Calu3 (cell line): ENCODE measurements around the gene THUMPD1. TPM values are rescaled to one million over a fixed set of nuclear protein-coding genes. Genes with fewer than 3 reads are reported as not detected.
A peak's percentile ranks its signal among the peaks of the same experiment; 100 is the strongest.

Source experiments
- BruUV-seq: library from RNA; stranded (reverse); fragments of 400-500 nt; replicated peaks from 2 replicates; lab custom pipeline; 2021; lab: Mats Ljungman, UMichigan
- CTCF ChIA-PET: fragments of 300-600 bp; sonication (Branson Sonifier 250); formaldehyde crosslinking; loops from one replicate; lab custom pipeline; 2022; ENCODE audit warnings: antibody characterized with exemption; lab: Charles Lee
- DNase-seq: peaks from one replicate; pipeline ENCODE4 v3.0.0; 2022
- H3K27ac Mint-ChIP-seq: one replicate; pipeline ENCODE4 v1.8.0; 2022; ENCODE audit warnings: mixed read lengths; ENCODE audit not compliant: unreplicated experiment
- H3K27me3 Mint-ChIP-seq: one replicate; pipeline ENCODE4 v1.8.0; 2022; ENCODE audit warnings: mixed read lengths; ENCODE audit not compliant: unreplicated experiment
- H3K36me3 Mint-ChIP-seq: one replicate; pipeline ENCODE4 v1.8.0; 2022; ENCODE audit warnings: mild to moderate bottlenecking, moderate library complexity, mixed read lengths; ENCODE audit not compliant: insufficient read depth, unreplicated experiment
- H3K4me1 Mint-ChIP-seq: one replicate; pipeline ENCODE4 v1.8.0; 2022; ENCODE audit warnings: mild to moderate bottlenecking, low read depth, mixed read lengths; ENCODE audit not compliant: unreplicated experiment
- H3K4me3 Mint-ChIP-seq: one replicate; pipeline ENCODE4 v1.8.0; 2022; ENCODE audit warnings: mild to moderate bottlenecking, low read depth, moderate library complexity, mixed read lengths; ENCODE audit not compliant: unreplicated experiment
- H3K9me3 Mint-ChIP-seq: one replicate; pipeline ENCODE4 v1.8.0; 2022; ENCODE audit warnings: low read depth, mixed read lengths; ENCODE audit not compliant: unreplicated experiment
- CTCF ChIP-seq: fragments of 200-600 bp; IDR thresholded peaks from one replicate; pipeline ENCODE4 v1.8.0; 2022; ENCODE audit warnings: antibody characterized with exemption; ENCODE audit not compliant: unreplicated experiment
- intact Hi-C: fragments of 100-400 bp; cut with micrococcal nuclease; formaldehyde crosslinking; loops from one replicate; pipeline ENCODE4 v1.10.0; 2022; ENCODE audit not compliant: unreplicated experiment
- total RNA-seq: library from RNA; stranded (reverse); gene quantifications from 2 replicates; pipeline ENCODE4 v1.2.3, GENCODE V29; 2022

Gene THUMPD1
- total RNA-seq, 1 experiment from 2014 or later: 46.1 TPM

- intact Hi-C loops: no loop called here
- no peak for TF ChIP-seq CTCF
- no peak overlapping the region for H3K27ac Mint-ChIP-seq
- no peak overlapping the region for H3K4me3 Mint-ChIP-seq
- H3K27me3 Mint-ChIP-seq: no peaks in the 10 kb centered on the region
- no peaks in the 10 kb centered on the region for H3K9me3 Mint-ChIP-seq
- DNase-seq: no peak
- CTCF ChIA-PET: interaction anchor here (0.6 kb wide), 1 partner anchor 18 kb away, joined by 3 read pairs; the partner anchor contains the start of gene ACSM3
- H3K4me1 Mint-ChIP-seq: no peaks in the 10 kb centered on the region
- H3K36me3 Mint-ChIP-seq: peaks cover 6% of the 10 kb centered on the region
- no TSS peak for BruUV-seq
Measured at GRCh38 chr16:20781697-20782096, 40.1 kb upstream of the THUMPD1 start.

- no peaks in the 10 kb centered on the region for H3K27me3 Mint-ChIP-seq
- TF ChIP-seq CTCF: peak; percentile 87
- no peak overlapping the region for H3K27ac Mint-ChIP-seq
- H3K36me3 Mint-ChIP-seq: peaks cover 6% of the 10 kb centered on the region
- no peaks in the 10 kb centered on the region for H3K9me3 Mint-ChIP-seq
- CTCF ChIA-PET: interaction anchor here (0.6 to 1.4 kb wide), 3 partner anchors 9 to 34 kb away, joined by 3 to 6 read pairs (median 4); partner anchors contain the start of genes ERI2, REXO5 and THUMPD1
- DNase-seq: peak; percentile 84
- intact Hi-C loops: no loop called here
- no TSS peak for BruUV-seq
- no peak overlapping the region for H3K4me3 Mint-ChIP-seq
- H3K4me1 Mint-ChIP-seq: no peaks in the 10 kb centered on the region
Measured at GRCh38 chr16:20774703-20775362, 33.2 kb upstream of the THUMPD1 start.

GRCh38 chr16:20773679-20774078 lies 32.1 kb upstream of the THUMPD1 start:
- no TSS peak for BruUV-seq
- no peak for TF ChIP-seq CTCF
- CTCF ChIA-PET: interaction anchor here (0.8 to 1.0 kb wide), 2 partner anchors 33 to 722 kb away, joined by 3 to 4 read pairs; partner anchors contain the start of genes ERI2 and REXO5
- no peaks in the 10 kb centered on the region for H3K9me3 Mint-ChIP-seq
- DNase-seq: no peak
- no peaks in the 10 kb centered on the region for H3K27me3 Mint-ChIP-seq
- peaks cover 6% of the 10 kb centered on the region for H3K36me3 Mint-ChIP-seq
- intact Hi-C loops: no loop called here
- H3K4me1 Mint-ChIP-seq: no peaks in the 10 kb centered on the region
- no peak overlapping the region for H3K27ac Mint-ChIP-seq
- no peak overlapping the region for H3K4me3 Mint-ChIP-seq

GRCh38 chr16:20768818-20769217 lies 27.2 kb upstream of the THUMPD1 start:
- CTCF ChIA-PET: no interaction called here
- Mint-ChIP-seq H3K27me3 (no peaks in the 10 kb centered on the region), H3K4me3 (no peak overlapping the region), H3K4me1 (peaks cover 20% of the 10 kb centered on the region), H3K27ac (no peak overlapping the region), H3K9me3 (no peaks in the 10 kb centered on the region), H3K36me3 (peaks cover 1% of the 10 kb centered on the region)
- TF ChIP-seq CTCF: no peak
- intact Hi-C loops: no loop called here
- no peak for DNase-seq
- BruUV-seq: no TSS peak
